CD4-positive, alpha-beta T cell treated with Interleukin-15 for 4 hours (primary cell): ENCODE data around the gene TTR.

Source experiments
- DNase-seq: peaks from one replicate; pipeline ENCODE4 v3.0.0-alpha.2; 2020; ENCODE audit warnings: low spot score

The TTR gene

GRCh38 chr18:31581498-31582197 lies 10.0 kb upstream of the TTR start:
- no peak for DNase-seq

DNA sequence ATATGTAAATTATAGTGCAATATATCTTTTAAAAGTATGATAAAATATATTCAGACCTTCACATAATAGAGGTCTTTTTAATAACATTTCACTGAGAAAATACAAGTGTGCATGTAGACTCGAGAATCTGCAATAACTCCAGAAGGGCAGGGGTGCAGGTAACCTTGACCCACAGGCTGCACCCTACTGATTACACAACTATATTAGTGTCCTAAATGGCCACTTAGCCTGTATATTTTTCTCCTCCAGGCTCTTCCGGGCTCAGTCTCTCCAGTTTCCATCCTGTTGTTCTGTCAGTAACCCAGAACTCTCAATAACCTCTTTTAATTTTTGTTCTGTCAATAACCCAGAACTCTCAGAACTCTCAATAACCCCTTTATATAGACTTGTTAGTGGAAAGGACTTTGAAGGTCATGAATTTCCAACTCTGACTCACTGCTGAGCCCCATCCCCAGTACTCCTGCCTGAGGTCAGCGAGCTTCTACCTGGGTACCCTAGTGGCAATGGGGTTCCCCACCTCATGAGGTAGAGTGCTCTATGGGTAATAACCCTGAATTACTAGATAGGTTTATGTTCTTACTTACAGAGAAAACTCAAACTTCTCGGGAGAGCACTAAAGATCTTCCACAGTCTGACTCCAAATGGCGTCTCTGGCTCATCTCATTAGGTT lies 8.4 kb upstream of the TTR start:
- no peak for DNase-seq

DNA sequence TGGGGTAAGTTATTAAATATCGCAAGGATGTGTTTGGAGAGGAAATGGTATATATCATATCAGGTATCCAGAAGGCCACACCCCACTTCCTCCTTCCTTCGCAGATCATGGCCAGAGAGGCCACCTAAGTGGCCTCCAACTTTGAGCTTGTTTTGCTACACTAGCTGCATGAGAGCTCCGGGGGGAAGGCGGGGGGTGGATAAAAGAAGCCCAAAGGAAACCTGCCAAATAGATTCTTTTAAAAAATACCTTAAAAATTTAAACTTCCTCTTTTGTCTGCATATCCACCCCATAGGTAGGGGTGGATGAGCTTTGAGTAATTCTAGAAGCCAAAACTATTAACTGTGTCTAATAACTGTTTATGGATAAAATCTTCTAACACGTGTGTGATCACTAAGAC lies 5.7 kb upstream of the TTR start:
- DNase-seq, result no peak

GRCh38 chr18:31586616-31587015 lies 5.1 kb upstream of the TTR start:
- no peak for DNase-seq

DNA sequence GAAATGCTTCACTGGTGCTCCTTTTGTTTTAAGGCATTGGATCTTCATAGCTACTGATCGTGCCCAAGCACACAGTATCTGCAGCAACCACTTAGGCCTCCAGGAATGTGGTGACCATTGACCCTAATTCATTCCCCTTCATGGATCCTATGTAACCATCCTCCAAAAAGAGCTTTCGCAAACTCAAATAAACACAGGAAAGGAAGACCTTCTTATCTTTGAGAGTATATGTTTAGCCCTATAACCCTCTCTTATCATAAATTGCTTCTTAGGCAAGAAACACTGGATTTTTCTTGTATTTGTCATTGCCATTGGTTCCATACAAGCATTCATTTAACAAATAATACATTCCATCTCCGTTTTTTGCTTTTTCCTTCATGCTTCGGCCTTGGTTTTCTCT lies 4.1 kb upstream of the TTR start:
- DNase-seq, result no peak

DNA sequence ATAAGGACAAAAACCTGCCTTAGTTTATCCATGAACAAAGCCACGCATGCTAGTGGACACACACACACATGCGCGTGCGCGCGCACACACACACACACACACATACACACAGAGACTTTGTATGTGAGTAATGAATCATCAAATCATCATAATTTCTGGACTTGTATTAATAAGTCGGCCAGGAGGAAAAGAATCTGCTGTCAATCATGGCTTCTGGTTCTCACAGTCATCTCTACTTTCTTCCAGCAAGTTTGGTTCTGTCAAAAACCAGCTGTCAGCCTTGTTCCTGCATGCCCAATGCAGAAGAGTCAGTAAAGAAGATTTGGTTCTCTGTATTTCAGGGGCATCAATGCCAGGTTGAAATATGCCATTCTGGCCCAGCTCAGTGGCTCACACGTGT lies 1.1 kb upstream of the TTR start:
- DNase-seq, result no peak

DNA sequence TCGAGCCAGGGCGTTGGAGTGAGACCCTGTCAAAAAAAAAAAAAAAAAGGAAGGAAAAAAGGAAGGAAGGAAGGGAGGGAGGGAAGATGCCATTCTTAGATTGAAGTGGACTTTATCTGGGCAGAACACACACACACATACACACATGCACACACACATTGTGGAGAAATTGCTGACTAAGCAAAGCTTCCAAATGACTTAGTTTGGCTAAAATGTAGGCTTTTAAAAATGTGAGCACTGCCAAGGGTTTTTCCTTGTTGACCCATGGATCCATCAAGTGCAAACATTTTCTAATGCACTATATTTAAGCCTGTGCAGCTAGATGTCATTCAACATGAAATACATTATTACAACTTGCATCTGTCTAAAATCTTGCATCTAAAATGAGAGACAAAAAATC lies 564 bp upstream of the TTR start:
- DNase-seq, result no peak

GRCh38 chr18:31592506-31593157 lies 955 bp downstream of the TTR start:
- DNase-seq, result no peak

DNA sequence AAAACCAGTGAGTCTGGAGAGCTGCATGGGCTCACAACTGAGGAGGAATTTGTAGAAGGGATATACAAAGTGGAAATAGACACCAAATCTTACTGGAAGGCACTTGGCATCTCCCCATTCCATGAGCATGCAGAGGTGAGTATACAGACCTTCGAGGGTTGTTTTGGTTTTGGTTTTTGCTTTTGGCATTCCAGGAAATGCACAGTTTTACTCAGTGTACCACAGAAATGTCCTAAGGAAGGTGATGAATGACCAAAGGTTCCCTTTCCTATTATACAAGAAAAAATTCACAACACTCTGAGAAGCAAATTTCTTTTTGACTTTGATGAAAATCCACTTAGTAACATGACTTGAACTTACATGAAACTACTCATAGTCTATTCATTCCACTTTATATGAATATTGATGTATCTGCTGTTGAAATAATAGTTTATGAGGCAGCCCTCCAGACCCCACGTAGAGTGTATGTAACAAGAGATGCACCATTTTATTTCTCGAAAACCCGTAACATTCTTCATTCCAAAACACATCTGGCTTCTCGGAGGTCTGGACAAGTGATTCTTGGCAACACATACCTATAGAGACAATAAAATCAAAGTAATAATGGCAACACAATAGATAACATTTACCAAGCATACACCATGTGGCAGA lies 3.6 kb downstream of the TTR start:
- DNase-seq, result no peak

GRCh38 chr18:31596081-31596872 lies 4.6 kb downstream of the TTR start:
- no peak for DNase-seq

GRCh38 chr18:31598021-31598805 lies 6.5 kb downstream of the TTR start:
- DNase-seq, result no peak

DNA sequence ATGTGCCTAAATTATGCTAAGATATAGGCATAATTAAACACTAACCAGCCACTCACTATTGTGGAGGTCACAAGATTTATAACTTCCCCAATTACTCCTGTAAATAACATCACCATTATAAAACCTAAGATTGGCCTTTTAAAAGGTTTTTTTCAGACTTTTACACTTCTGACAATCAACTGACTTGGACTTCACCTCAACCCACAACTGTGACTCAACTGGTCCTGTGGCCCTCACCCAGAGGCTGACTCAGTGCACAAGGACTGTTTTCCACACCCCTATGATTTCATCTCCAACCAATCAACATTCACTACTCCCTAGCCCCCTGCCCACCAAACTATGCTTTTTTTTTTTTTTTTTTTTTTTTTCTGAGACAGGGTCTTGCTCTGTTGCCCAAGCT lies 11.6 kb downstream of the TTR start:
- no peak for DNase-seq

DNA sequence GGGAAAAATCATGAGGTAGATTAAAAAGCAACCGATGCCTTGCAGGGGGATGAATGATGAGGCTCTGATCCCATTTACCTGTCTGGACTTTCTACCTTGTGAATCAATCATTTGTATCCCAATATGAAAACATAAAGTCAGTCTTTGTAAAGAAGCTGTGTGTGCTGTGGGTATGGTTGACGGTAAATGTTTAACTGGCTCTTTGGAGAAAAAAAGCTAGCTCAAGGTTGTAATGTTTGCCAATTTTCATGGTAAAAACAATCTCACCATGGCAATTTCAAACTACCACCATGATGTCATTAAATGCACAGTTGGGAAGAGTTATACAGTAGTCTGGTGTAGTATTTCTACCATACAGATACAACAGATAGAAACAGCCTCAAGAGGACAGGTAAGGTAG lies 14.6 kb downstream of the TTR start:
- no peak for DNase-seq

GRCh38 chr18:31607384-31607783 lies 15.7 kb downstream of the TTR start:
- no peak for DNase-seq

DNA sequence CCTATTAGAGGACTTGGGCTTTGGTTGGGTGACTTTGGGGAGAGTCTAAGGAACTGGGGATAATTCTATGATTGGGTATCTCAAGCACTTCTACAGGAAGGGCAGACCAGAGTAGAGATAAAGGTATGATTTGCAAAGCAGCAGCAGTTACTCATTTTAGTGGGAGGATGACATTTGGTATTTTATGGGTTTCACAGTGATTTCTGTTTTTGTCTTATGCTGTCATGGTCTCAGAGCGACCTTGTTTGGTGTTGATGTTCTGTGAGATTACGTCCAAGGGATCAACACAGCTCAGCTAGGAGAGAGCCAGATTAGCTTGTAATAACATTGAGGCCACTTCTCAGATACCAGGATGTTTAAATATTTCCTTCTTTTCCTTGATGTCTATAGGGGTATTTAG lies 18.2 kb downstream of the TTR start:
- DNase-seq, result no peak

DNA sequence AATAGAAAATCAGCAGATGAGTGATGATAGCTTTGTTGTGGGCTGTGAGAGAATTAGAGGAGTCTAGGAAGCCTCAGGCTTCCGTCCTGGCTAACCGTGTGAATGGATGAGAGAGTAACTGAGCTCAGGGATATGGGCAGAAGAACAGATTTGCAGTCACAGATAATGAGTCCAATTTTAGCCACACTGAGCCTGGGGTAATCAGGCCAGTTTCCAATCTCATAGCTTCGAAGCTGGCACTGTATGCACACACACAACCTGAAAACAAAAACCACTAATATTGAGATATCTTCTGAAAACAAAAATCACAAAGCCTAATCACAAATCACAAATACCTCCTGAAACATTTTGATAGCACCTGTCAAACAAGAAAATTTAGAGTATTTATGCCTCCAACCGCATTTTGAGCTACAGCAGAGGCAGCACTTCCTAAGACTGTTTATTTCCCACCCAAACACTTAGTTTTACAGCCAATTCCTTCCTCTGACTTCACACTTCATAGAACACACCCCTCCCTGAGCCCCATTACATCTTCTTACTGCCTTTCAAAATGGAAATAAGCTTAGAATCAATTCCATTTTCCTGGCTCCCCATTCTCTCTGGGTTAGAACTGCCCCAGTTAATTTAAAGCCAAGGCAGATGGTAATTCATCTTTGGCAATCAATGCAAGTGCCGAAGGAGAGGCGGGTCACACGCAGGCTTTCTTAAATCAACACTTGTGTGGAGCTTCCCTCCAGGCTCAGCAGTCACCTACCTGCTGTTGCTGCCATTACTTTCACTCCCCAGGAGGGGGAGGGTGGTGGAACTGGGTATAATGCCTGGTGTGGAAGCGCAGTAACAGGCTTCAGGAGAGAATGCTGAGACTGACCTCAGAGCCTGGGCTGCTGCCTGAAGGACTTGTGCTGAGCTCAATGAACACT lies 18.9 kb downstream of the TTR start:
- no peak for DNase-seq

GRCh38 chr18:31611511-31611910 lies 19.8 kb downstream of the TTR start:
- no peak for DNase-seq

GRCh38 chr18:31612124-31612523 lies 20.4 kb downstream of the TTR start:
- DNase-seq, result no peak

DNA sequence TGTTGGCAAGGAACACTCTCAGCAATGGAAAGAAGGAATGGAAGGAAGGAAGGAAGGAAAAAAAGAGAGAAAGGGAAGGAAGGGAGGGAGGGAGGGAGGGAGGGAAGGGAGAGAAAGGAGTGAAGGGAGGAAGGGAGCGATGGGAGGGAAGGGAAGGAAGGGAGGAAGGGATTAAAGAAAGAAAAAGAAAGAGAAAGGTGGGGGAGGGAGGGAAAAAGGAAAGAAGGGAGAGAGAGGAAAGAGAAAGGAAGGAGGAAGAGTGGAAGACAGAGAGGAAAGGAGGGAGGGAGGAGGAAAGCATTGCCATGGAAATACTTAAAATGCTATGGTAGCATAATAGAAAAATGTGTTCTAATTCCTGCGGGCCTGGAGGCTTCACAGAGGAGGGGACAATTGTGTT lies 22.4 kb downstream of the TTR start:
- DNase-seq, result no peak

DNA sequence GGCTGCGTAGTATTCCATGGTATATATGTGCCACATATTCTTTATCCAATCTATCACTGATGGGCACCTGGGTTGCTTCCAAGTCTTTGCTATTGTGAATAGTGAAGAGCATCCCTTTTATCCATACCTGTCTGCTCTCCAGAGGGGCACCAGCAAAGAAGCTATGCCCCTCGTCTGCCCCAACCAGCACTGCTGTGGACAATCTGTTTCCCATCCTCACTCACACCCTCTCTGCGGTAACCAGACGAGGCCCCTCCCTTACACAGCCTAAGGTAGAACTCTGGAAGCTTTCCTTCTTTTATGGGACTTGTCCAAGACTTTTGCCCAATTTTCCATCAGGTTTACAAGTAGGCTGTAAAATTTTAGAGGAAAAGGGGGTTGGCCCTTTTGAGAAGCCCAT lies 24.9 kb downstream of the TTR start:
- DNase-seq, result no peak
